Effector CD8-positive, alpha-beta T cell (primary cell): ENCODE results near the gene SCGN.

Source experiments
- DNase-seq: peaks from one replicate; lab custom pipeline; 2025; lab: John Stamatoyannopoulos, UW

The SCGN gene

GRCh38 chr6:25640446-25640845, 11.6 kb upstream of the SCGN start:
- no peak for DNase-seq

- no peak for DNase-seq
Measured at GRCh38 chr6:25640891-25641290, 11.1 kb upstream of the SCGN start.

- DNase-seq: no peak
Measured at GRCh38 chr6:25641377-25641776, 10.6 kb upstream of the SCGN start.

- DNase-seq: no peak
Measured at GRCh38 chr6:25641940-25642666, 9.9 kb upstream of the SCGN start.

GRCh38 chr6:25642667-25643328, 9.2 kb upstream of the SCGN start:
- DNase-seq: no peak

GRCh38 chr6:25645916-25646315, 6.1 kb upstream of the SCGN start:
- no peak for DNase-seq

GRCh38 chr6:25649611-25650010, 2.4 kb upstream of the SCGN start:
- DNase-seq: no peak

GRCh38 chr6:25655723-25656122, 3.7 kb downstream of the SCGN start:
- no peak for DNase-seq

GRCh38 chr6:25659633-25660368, 7.8 kb downstream of the SCGN start:
- no peak for DNase-seq

- DNase-seq: no peak
Measured at GRCh38 chr6:25660512-25660911, 8.5 kb downstream of the SCGN start.

GRCh38 chr6:25661129-25661779, 9.2 kb downstream of the SCGN start:
- no peak for DNase-seq

- DNase-seq: no peak
Measured at GRCh38 chr6:25665455-25665854, 13.4 kb downstream of the SCGN start.

- no peak for DNase-seq
Measured at GRCh38 chr6:25669413-25669812, 17.4 kb downstream of the SCGN start.

- no peak for DNase-seq
Measured at GRCh38 chr6:25670208-25670607, 18.2 kb downstream of the SCGN start.

- no peak for DNase-seq
Measured at GRCh38 chr6:25670793-25671513, 18.9 kb downstream of the SCGN start.

- no peak for DNase-seq
Measured at GRCh38 chr6:25671652-25672051, 19.6 kb downstream of the SCGN start.

GRCh38 chr6:25675167-25675566, 23.2 kb downstream of the SCGN start:
- DNase-seq: no peak

- DNase-seq: no peak
Measured at GRCh38 chr6:25676775-25677174, 24.8 kb downstream of the SCGN start.

GRCh38 chr6:25681848-25682247, 29.8 kb downstream of the SCGN start:
- no peak for DNase-seq

- DNase-seq: no peak
Measured at GRCh38 chr6:25682324-25682723, 30.3 kb downstream of the SCGN start.

GRCh38 chr6:25684565-25684964, 32.5 kb downstream of the SCGN start:
- DNase-seq: no peak

GRCh38 chr6:25685251-25685650, 33.2 kb downstream of the SCGN start:
- DNase-seq: no peak
